Measurements from ENCODE around the gene RTP5.
"Not testable (repeated sequence)": the region's sequence is repeated elsewhere in the genome, so short reads cannot be mapped to it uniquely, and the experiment has no call there.

Gene RTP5

DNA sequence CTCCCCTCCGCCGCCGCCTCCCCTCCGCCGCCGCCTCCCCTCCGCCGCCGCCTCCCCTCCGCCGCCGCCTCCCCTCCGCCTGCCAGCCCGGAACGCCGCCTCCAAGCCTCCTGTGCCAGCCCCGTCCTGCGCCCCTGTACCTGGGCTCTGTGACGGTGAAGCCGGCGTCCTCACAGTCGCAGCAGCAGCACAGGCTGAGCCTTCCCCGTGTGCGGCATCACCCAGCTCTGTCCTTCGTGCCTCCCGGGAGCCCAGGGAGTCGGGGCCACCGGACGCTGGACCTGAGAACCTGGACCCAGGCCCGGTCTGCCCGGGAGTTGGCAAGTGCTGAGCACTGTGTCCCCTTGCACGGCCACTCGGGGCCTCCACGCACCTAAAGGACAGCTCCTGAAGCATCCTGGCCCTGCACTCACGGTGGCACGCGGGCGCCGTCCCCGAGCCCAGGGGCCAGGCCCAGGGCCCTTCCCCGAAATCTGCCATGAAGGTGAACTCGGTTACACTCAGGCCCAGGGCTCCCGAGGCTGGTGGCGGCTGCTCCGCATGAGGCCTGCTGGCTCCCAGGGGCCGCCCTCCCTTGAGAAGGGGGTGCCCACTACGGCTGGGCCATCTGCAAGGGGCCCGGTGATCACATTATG lies 32.9 kb downstream of the RTP5 start:
- no peak for DNase-seq (ENCODE audit: low read depth)

DNA sequence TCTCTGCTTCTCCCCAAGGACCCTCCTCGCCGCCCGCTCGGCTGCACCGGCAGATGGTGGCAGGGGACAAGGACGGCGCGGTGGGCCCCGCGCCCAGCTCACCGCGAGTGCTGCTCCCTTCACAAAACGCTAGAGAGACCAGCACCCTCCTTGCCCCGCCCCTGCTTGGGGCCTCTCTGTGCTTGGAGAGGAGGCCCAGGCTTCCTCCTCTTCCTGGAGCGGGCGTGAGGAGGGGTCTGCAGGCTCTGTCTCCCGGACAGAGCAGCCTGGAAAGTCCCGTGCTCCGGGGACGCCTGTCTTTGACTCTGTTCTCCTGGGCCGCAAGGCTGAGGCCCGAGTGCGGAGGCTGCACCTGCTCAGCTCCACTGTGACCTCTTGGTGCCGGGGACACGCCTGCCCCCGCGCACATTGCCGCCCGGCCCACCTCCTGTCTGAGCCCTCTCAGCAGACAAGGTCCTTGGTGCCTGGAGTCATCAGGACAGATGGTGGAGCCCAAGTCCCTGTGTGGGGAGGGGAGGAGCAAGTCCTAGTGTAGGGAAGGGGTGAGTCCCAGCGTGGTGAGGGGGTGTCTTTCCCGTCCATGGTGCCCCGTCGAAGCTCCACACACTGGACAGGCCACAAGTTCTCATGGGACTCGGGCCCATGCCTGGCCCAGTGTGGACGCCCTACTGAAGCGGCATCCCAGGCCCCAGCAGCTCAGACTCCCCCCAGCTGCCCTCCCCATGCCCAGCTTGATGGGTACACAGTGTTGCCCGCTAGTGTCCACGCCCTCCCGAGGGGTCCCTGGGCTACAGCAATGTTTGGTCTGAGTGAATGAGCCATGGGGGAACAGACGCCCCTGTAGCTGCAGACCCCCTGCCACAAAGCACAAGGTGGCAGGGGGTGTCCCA lies 33.8 kb downstream of the RTP5 start:
- no peak for DNase-seq (ENCODE audit: low read depth)

- no peak for DNase-seq (ENCODE audit: low read depth)
These were observed 34.6 kb downstream of the RTP5 start for GRCh38 chr2:241904011-241904718.

DNA sequence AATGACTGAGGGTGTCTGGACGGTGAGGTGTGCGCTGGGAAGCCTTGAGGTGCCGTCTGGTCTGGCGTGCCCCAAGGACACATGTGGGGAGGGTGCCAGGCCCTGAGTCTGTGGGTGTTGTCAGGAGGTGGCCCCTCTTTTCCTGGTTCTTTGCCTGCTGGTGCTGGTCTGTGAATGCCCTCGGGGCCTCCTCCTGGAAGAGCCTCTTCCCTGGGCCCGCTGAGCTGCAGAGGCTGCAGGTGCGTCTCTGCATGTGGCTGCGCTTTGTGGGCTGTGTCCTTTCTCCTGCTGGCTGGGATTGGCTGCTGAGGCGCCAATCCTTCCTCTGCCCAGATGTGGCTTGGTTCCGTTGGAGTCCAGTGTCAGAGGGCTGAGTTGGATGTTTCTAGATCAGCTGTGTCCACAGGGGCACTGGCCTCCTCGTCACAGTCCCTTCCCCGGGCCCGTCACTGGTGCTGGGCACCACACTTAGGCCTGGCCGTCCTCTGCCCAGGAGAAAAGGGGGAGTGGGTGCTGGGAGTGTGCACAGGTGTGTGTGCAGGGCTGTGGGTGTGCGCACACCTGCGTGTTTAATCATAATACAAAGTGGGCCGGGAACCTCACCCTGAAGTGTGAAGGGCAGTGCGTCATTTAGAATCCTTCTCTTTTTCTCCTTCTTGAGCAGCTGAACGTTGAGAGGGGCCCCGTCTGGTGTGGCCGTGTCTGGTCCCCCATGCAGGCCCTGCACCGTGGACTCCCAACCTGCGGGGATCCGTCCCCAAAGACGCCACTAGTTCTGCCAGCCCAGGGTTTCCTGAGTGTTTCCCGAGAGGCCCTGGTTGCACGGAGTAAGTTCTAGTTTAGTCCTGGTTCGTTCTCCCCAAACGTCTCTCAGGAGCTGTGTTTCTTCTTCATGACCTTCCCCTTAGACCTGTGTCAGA lies 35.5 kb downstream of the RTP5 start:
- DNase-seq (ENCODE audit: low read depth) = no peak

DNA sequence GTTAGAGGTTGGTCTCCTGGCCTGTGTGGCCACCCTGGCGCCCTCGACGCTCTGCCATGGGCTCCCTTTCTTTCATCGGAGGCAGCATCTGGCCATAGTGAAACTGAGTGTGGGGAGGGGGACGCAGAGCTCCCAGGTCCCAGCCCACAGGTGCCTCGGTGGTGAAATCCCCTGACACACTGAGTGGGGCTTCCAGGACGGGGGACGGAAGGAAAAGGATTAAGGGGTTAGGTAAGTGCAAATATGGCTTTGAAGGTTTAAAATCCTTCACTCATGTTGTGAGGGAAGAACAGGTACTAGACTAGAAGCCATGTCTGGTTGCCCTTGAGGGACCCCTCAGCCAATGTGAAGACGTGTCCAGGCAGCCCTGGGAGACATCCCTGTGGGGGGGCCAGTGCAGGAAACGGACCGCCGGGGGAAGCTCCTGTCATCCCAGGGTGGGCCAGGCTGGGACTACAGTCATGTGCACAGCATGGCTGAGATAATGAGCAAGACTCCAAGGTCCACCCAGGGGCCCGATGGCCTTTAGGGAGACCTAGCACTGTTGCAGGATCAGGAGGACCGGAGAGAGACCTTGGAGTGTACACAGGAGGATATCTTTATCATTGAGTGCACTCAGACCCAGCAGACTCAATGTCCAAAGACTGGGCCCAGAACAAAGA lies 36.3 kb downstream of the RTP5 start:
- DNase-seq (ENCODE audit: low read depth) = no peak

GRCh38 chr2:241906378-241906770 lies 36.8 kb downstream of the RTP5 start:
- DNase-seq (ENCODE audit: low read depth) = not testable (repeated sequence)

GRCh38 chr2:241906826-241907570 lies 37.5 kb downstream of the RTP5 start:
- no peak for DNase-seq (ENCODE audit: low read depth)

GRCh38 chr2:241907831-241908230 lies 38.3 kb downstream of the RTP5 start:
- DNase-seq (ENCODE audit: low read depth) = not testable (repeated sequence)

DNA sequence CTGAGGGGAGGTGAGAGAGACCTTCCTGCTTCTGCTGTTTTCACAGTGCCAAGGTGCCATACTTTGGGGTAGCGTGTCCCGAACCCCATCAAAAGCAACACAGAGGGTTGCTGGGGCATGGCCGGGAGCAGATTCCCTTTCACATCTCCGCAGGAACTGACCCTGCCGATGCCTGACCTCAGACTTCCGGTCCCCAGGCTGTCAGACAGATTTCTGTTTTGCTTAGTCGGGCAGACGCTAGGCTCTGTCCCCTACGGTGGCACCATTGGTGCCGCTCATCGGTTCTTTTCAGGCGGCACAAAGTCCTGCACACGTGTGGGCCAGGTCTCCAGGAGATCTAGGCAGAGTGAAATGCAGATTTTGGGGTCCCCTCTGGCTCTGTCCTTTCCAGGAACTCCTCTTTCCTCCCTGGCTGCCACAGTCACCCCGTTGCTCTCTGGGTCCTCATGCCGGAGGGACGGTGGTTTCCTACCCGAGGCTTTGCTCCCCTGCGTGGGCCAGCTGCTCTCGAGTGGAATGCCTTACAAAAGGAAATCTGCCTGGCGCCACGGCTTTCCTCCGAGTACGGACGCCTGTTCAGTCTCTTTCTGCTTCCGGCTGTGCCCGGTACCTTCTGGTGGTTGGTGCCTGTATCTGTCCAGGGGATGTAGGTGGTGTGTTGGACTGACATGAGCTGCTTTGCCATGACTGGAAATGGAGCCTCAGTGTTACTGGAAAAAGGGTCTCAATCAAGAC lies 39.3 kb downstream of the RTP5 start:
- no peak for DNase-seq (ENCODE audit: low read depth)

DNA sequence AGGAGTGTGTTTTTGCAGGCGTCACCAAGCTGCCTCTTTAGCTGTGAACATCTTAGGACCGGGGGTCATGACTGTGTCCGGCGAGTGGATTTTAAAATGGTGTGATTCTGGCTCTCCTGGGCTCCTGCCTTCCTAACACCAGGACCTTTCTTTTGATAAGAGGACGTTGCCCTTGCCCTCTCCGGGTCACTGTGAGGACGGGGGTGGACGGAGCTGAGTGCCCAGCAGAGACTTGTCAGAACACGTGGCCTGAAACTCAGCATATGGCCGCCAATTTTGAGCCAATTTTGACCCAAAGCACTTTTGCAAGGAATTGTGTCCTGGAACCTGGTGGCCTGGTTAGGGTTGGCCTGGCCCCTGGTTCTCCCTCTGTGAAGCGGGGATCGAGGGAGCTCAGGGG lies 40.2 kb downstream of the RTP5 start:
- DNase-seq (ENCODE audit: low read depth) = no peak

GRCh38 chr2:241910604-241911520 lies 41.3 kb downstream of the RTP5 start:
- no peak for DNase-seq (ENCODE audit: low read depth)

GRCh38 chr2:241911551-241911950 lies 42.0 kb downstream of the RTP5 start:
- no peak for DNase-seq (ENCODE audit: low read depth)

GRCh38 chr2:241912021-241912555 lies 42.6 kb downstream of the RTP5 start:
- DNase-seq (ENCODE audit: low read depth) = no peak

DNA sequence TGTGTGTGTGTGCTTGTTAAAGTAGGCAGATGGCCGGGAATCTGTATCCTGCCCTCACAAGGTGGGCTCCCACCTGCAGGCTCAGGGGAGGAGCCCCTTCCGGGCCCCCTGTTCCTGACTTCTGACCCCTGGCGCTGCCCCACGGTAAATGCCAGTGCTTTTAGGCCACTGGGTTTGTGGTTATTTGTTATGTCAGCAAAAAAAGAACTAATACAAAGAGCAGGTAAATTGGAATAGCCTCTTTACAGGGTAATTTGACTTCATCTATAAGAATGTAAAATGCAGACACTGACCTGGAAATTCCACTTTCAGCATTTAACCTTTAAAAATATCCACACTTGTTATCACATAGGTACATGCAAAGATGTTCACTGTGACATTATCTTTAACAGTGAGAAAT lies 44.2 kb downstream of the RTP5 start:
- DNase-seq (ENCODE audit: low read depth) = no peak

DNA sequence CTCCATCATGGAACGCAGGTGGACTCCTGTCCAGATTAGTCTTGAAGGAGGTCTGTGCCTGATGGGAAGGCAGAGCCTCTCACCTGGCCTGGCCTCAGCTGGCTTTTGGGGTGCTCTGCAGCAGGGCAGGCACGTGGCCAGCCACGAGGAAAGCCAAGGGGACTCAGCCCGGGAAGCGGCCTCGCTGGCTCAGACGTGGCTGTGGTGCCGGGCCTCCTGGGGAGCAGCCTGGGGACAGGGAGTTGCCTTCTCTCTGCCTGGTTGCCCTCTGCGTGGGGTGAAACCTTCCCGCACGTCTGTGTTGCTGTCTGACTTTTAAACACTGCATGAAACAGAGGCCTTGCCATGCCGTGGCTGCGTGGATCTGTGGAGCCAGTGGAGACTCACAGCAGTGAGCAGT lies 45.0 kb downstream of the RTP5 start:
- no peak for DNase-seq (ENCODE audit: low read depth)

GRCh38 chr2:241921631-241922030 lies 52.1 kb downstream of the RTP5 start:
- DNase-seq (ENCODE audit: low read depth) = not testable (repeated sequence)

DNA sequence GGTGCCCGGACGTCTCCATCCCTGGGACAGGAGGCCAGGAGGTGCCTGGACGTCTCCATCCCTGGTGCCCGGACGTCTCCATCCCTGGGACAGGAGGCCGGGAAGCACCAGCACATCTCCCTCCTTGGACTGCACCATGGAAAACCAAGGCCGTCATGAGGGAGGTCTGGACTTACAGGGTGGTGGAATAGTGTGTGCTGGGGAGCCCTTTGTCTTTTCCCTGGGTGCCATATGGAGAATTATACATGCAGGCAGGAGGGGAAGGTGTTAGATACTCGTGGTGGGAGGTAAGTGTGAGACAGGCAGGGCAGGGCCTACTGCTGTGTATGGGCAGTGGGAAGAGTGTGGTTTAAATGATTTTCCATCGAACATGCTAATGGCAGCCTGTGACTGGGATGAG lies 52.9 kb downstream of the RTP5 start:
- DNase-seq (ENCODE audit: low read depth) = no peak

DNA sequence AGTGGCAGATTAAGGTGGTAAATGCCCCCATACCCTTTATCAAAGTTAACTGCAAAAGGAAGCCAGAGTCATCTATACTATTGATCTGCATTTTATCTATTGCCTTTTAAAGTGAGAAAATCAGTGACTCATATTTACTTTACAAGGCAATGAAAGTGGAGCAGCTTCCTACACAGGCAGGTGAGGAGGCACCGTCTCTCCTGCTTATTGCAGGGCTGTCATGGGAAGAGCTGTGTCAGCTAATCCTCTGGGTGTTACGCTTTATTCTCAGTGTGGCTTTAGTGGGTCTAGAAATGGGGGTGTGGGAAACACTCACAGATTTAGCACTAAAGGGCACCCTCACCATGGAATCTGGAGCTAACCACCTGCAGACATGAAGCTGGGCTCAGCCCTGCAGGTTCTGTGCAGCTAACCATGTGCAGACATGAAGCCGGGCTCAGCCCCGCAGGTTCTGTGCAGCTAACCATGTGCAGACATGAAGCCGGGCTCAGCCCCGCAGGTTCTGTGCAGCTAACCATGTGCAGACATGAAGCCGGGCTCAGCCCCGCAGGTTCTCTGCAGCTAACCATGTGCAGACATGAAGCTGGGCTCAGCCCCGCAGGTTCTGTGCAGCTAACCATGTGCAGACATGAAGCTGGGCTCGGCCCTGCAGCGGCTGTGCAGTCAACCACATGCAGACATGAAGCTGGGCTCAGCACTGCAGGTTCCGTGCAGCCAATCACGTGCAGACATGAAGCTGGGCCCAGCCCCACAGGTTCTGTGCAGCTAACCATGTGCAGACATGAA lies 53.5 kb downstream of the RTP5 start:
- not testable (repeated sequence) for DNase-seq (ENCODE audit: low read depth)

Data from activated T-cell treated with anti-CD3 and anti-CD28 coated beads for 1 hour (primary cell).